22Rv1 (cell line): Measurements from ENCODE around the gene COP1.
"Not testable (repeated sequence)": the region's sequence is repeated elsewhere in the genome, so short reads cannot be mapped to it uniquely, and the experiment has no call there.

Experiments used
- CTCF ChIP-seq: fragments of 450-650 bp; IDR thresholded peaks from 2 replicates; pipeline ENCODE4 v1.5.1; 2017; ENCODE audit warnings: mild to moderate bottlenecking
- ZFX ChIP-seq: fragments of 450-650 bp; IDR thresholded peaks from 2 replicates; pipeline ENCODE4 v1.6.1; 2017; ENCODE audit warnings: antibody characterized with exemption, borderline replicate concordance

GRCh38 chr1:175992202-175992601 lies 214.9 kb downstream of the COP1 start:
- not testable (repeated sequence) for TF ChIP-seq CTCF, ZFX
